HG03196 (cell line): ENCODE results near the gene PRDM5.

Source experiments
- ATAC-seq: cut with Tn5 transposase; IDR thresholded peaks from one replicate; pipeline ENCODE4 v1.9.1; 2021; ENCODE audit not compliant: unreplicated experiment

Gene PRDM5

DNA sequence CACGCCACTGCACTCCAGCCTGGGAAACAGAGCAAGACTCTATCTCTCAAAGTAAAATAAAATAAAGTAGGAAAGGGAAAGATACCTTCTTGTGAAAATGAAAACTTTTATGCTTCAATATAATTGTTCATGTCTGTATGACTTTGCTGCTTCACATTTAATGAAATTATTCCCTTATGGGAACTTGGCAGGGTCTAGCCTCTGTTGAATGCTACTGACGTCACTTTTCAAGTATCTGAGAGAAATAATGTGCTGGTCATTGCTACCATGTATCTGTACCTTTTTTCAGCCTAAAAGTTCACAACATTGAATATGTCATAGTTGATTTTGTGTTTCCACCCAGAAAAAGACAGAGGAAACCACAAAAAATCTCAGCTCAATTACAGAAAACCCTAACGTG lies 65.2 kb downstream of the PRDM5 start:
- ATAC-seq = no peak

GRCh38 chr4:120856294-120856693 lies 66.2 kb downstream of the PRDM5 start:
- ATAC-seq = no peak

- ATAC-seq = peak; percentile 94
These were observed 67.1 kb downstream of the PRDM5 start for GRCh38 chr4:120855307-120856001.

- no peak for ATAC-seq
These were observed 69.2 kb downstream of the PRDM5 start for GRCh38 chr4:120853161-120853935.

GRCh38 chr4:120850018-120850599 lies 72.4 kb downstream of the PRDM5 start:
- ATAC-seq = no peak

DNA sequence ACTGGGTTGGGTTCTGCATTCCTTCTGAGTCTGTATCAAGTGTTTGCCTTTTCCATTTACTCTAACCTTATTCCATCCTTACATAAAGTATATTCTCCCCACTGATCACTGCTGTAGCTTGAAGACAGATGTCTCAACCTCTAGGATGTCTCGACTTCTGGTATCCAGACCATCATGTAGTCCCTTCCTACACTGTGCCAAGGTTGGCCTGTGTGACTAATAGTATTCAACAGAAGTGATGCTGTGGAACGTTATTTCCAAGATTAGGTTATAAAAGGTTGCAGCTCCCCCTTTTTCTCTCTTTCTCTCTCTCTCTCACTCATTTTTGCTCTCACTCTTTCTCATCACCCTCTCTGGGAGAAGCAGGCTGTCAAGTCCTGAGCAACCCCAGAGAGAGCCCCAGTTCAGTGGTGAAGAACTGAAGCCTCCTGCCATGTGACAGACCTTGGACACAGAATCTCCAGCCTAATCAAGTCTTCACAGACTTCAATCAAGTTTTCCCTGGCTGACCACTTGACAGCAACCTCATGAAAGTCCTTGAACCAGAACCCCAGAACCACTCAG lies 75.4 kb downstream of the PRDM5 start:
- no peak for ATAC-seq

DNA sequence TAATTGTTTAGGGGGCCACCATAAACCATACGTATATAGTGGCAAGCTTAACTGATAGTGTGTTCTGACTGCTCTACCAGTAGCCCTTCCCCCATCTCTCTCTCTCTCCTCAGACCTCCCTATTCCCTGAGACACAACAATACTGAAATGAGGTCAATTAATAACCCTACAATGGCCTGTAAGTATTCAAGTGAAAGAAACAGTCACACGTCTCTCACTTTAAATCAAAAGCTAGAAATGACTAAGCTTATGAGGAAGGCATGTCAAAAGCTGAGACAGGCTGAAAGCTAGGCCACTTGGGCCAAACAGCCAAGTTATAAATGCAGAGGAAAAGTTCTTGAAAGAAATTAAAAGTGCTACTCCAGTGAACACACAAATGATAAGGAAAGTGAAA lies 78.0 kb downstream of the PRDM5 start:
- peak; percentile 83 for ATAC-seq

DNA sequence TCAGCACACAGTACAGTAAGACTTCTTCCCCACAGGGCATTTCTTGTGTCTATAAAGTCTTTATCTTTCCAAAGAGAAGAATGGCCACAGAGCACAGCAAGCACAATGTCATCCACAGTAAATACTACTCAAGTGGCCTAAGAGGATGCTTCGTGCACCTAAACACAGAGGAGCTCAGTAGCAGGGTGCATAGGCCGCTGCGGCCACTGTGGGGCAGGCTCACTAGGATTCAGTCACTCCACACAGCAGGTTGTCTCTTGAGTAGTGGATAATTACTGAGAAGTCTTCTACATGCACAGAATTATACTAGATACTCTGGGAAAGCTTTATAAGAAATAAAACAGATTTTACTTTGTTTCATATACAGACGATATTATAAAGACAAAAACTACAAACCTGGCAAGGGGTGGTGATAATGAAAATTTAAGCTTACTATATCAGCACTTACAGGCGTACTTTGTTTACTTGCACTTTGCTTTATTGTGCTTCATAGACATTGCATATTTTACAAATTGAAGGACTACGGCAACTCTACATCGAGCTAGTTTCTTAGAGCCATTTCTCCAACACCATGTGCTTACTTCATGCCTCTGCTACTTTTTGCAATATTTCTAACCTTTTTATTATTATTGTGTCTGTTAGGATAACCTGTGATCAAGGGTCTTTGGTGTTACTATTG lies 78.5 kb downstream of the PRDM5 start:
- no peak for ATAC-seq

DNA sequence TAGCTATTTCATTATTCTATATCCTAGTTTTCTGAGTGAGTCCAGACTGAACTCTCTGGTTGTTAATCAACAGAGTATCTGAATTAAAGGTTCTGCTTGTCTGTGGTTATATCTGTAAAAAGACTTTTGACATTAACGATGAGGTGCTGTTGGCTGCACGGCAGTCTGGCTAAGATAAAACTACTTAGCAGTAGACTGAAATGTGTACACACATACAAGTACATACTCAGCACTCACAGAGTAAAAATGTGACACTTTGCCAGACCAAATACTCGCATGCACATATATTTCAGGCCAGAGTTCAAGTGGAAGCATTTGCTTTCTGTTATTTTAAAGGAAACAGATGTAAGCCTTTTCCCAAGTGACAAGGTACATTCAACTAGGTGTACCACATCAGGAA lies 80.5 kb downstream of the PRDM5 start:
- no peak for ATAC-seq

DNA sequence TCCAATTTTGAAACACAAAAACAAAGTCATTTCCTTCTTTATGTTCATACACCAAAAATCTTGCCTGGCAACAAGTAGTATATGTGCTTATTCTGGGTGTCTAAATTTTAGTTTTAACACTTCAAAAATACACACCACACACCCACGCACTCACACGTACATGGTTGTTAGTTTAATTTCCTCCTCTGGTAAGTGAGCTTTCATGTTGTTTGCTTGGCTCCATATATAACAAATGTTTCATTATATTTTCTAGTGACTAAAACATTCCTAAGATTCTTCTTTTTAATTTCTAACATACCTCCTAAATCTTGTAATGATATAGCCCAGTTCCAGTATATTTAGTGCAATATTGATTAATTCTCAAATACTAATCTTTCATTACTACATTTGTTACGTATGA lies 80.9 kb downstream of the PRDM5 start:
- ATAC-seq = no peak

DNA sequence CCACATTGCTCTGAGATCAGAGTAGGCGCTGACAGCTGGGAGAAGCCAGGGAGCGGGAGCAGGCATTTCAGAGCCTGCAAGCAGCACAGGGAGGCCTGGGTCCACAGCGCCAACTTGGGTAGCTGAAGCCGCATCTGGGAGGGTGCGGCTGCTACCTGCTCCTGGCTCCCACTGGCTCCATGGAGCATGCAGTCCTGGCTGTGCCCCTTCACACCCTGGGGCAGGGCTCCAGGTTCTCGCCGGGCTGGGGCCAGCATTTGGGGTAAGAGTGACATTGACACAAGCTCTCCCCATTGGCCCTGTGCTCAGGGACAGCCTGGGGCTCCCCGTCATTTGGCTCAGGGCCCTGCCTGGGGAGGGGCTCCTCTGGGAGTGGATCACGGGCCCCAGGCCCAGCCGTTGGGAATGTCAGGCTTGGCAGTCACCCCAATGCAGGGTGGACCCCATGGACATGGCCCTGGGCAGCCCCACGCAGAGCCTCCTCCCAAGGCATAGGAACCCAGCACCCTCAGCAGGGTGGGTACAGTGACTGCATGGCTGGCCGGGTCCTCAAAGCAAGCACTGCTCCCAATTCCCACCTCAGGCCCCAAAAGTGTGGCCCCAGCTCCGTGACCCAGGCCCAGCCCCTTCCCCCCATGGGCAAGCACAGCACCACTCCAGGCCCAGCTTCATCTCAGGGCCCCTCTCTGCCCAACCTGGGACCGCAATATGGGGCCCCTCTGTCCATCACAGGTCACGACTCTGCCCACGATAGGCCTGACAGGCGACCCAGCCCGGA lies 82.4 kb downstream of the PRDM5 start:
- no peak for ATAC-seq

- ATAC-seq = no peak
These were observed 83.1 kb downstream of the PRDM5 start for GRCh38 chr4:120839334-120839973.

DNA sequence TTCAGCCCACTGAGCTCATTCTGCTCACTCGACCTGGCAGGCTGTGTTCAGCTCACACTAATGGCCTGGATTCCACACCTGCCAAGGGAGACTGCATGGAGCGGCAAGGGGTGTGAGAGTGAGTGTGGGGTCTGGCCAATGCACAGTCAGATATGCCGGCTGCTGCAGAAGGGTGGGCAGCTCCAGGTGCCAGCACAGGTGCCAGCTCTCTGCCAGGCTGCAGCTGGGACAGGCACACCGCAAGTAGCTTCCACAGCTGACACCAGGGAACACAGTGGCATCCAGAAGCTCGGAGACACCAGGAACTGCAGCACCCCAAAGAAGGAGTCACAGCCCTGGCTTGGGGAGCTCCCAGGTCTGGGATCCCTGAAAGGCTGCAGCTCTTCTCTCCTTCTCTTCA lies 83.7 kb downstream of the PRDM5 start:
- ATAC-seq = no peak

DNA sequence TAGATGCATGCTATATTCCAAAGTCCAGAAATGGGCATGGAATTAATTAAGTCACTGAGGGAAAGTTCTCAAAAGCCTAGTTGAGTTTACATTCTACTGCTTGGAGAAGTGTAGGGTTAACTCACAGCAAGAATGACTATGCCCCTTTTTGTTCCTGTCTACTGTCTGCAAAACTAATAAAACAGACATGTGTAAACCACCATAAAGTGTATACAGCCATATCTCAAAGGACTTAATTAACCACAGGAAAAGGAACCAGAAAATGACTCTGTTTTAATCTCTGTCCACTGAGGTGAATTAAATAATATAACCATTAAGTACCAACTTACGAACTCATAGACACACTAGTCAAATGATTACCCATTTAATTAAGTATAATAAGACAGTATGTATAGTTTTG lies 84.9 kb downstream of the PRDM5 start:
- no peak for ATAC-seq

GRCh38 chr4:120835342-120835741 lies 87.2 kb downstream of the PRDM5 start:
- no peak for ATAC-seq

- ATAC-seq = no peak
These were observed 92.3 kb downstream of the PRDM5 start for GRCh38 chr4:120830204-120830603.

- ATAC-seq = no peak
These were observed 93.3 kb downstream of the PRDM5 start for GRCh38 chr4:120829113-120829831.

DNA sequence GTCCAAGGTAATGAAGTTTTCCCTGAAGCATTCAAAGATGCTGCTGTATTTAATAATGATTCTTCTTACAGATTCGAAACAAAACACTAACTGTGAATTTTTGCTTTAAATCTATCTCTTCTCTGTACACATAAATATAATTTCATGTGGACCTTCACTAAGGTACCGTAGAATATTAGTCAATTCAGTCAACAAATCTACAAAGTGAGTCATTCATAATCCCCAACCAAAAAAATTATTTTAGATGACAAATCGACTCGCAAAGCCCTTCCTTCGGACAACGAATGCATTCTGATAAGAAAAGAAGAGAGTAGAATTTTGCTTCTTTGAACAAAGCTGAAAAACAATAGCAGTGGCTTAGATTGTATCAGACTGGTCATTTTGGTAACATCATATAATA lies 95.7 kb downstream of the PRDM5 start:
- no peak for ATAC-seq

- no peak for ATAC-seq
These were observed 96.1 kb downstream of the PRDM5 start for GRCh38 chr4:120826449-120826848.
